Thyroid gland (tissue), 4 donors: ENCODE results near the gene METTL1.

Source experiments
- POLR2A ChIP-seq, 2 donors: fragments of 450-650 bp; IDR thresholded peaks; one replicate each; pipeline ENCODE4 v1.6.1; 2017; ENCODE audit warnings: antibody characterized with exemption in 2 of 2, mild to moderate bottlenecking in 2 of 2, moderate library complexity in 1 of 2
- TF ChIP-seq, protein P1 (sequence below), 6 experiments: fragments of 200-600 bp in 3 of 6; fragments of 450-650 bp in 3 of 6; sonication (generic) in 3 of 6; IDR thresholded peaks; one replicate each; pipeline ENCODE4 v1.5.1; 2016 to 2019; ENCODE audit warnings: antibody characterized with exemption in 6 of 6, mild to moderate bottlenecking in 2 of 6, inconsistent platforms in 1 of 6, moderate library complexity in 1 of 6

DNA sequence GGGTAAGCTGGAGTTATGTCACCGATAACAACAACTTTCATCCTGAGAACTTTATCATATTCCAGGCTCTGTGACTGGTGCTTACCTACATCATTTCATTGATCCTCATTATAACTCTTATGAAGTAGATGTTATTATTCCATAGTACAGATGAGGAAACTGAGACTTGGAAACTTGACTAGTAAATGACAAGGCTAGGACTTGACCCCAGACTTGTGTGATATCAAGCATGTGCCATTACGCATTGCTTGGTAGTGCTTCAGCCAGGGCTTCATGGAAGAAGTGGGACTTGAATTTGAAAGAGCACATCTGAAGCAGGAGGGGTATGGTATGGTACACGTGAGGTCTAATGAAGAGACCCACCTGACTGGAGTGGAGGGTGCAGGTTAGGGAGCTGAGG is 34.8 kb upstream of the METTL1 start:
- TF ChIP-seq, protein P1, sequence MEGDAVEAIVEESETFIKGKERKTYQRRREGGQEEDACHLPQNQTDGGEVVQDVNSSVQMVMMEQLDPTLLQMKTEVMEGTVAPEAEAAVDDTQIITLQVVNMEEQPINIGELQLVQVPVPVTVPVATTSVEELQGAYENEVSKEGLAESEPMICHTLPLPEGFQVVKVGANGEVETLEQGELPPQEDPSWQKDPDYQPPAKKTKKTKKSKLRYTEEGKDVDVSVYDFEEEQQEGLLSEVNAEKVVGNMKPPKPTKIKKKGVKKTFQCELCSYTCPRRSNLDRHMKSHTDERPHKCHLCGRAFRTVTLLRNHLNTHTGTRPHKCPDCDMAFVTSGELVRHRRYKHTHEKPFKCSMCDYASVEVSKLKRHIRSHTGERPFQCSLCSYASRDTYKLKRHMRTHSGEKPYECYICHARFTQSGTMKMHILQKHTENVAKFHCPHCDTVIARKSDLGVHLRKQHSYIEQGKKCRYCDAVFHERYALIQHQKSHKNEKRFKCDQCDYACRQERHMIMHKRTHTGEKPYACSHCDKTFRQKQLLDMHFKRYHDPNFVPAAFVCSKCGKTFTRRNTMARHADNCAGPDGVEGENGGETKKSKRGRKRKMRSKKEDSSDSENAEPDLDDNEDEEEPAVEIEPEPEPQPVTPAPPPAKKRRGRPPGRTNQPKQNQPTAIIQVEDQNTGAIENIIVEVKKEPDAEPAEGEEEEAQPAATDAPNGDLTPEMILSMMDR (IDR thresholded peaks at IDR 0.05) = no peak
- no peak for TF ChIP-seq POLR2A (IDR thresholded peaks at IDR 0.05)
